MM.1S (cell line): ENCODE measurements around the gene TSPEAR.

ENCODE experiments used
- EZH2 ChIP-seq: fragments of 300-600 bp; sonication (generic); optimal IDR thresholded peaks from 2 replicates; pipeline ENCODE3; 2017; ENCODE audit warnings: low read depth, mild to moderate bottlenecking, antibody characterized with exemption, low read length, mixed read lengths
- EZH2phosphoT487 ChIP-seq: fragments of 300-600 bp; sonication (generic); IDR thresholded peaks from 2 replicates; pipeline ENCODE4 v1.6.1; 2018; ENCODE audit warnings: antibody characterized with exemption, low read length
- TF ChIP-seq, protein P1 (sequence below): fragments of 300-600 bp; sonication (generic); IDR thresholded peaks from 2 replicates; pipeline ENCODE4 v1.5.1; 2016; ENCODE audit warnings: antibody characterized with exemption, low read length, mixed read lengths

- TF ChIP-seq, protein P1, sequence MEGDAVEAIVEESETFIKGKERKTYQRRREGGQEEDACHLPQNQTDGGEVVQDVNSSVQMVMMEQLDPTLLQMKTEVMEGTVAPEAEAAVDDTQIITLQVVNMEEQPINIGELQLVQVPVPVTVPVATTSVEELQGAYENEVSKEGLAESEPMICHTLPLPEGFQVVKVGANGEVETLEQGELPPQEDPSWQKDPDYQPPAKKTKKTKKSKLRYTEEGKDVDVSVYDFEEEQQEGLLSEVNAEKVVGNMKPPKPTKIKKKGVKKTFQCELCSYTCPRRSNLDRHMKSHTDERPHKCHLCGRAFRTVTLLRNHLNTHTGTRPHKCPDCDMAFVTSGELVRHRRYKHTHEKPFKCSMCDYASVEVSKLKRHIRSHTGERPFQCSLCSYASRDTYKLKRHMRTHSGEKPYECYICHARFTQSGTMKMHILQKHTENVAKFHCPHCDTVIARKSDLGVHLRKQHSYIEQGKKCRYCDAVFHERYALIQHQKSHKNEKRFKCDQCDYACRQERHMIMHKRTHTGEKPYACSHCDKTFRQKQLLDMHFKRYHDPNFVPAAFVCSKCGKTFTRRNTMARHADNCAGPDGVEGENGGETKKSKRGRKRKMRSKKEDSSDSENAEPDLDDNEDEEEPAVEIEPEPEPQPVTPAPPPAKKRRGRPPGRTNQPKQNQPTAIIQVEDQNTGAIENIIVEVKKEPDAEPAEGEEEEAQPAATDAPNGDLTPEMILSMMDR: no peak
- TF ChIP-seq EZH2 (no peak), EZH2phosphoT487 (no peak)
These were observed 27.9 kb upstream of the TSPEAR start for GRCh38 chr21:44739316-44739715.
